Calu3 (cell line): ENCODE measurements around the gene ATG12. TPM values are rescaled to one million over a fixed set of nuclear protein-coding genes. Genes with fewer than 3 reads are reported as not detected.
A peak's percentile ranks its signal among the peaks of the same experiment; 100 is the strongest.

ENCODE experiments used
- BruUV-seq: library from RNA; stranded (reverse); fragments of 400-500 nt; replicated peaks from 2 replicates; lab custom pipeline; 2021; lab: Mats Ljungman, UMichigan
- CTCF ChIA-PET: fragments of 300-600 bp; sonication (Branson Sonifier 250); formaldehyde crosslinking; loops from one replicate; lab custom pipeline; 2022; ENCODE audit warnings: antibody characterized with exemption; lab: Charles Lee
- DNase-seq: peaks from one replicate; pipeline ENCODE4 v3.0.0; 2022
- H3K27ac Mint-ChIP-seq: one replicate; pipeline ENCODE4 v1.8.0; 2022; ENCODE audit warnings: mixed read lengths; ENCODE audit not compliant: unreplicated experiment
- H3K27me3 Mint-ChIP-seq: one replicate; pipeline ENCODE4 v1.8.0; 2022; ENCODE audit warnings: mixed read lengths; ENCODE audit not compliant: unreplicated experiment
- H3K36me3 Mint-ChIP-seq: one replicate; pipeline ENCODE4 v1.8.0; 2022; ENCODE audit warnings: mild to moderate bottlenecking, moderate library complexity, mixed read lengths; ENCODE audit not compliant: insufficient read depth, unreplicated experiment
- H3K4me1 Mint-ChIP-seq: one replicate; pipeline ENCODE4 v1.8.0; 2022; ENCODE audit warnings: mild to moderate bottlenecking, low read depth, mixed read lengths; ENCODE audit not compliant: unreplicated experiment
- H3K4me3 Mint-ChIP-seq: one replicate; pipeline ENCODE4 v1.8.0; 2022; ENCODE audit warnings: mild to moderate bottlenecking, low read depth, moderate library complexity, mixed read lengths; ENCODE audit not compliant: unreplicated experiment
- H3K9me3 Mint-ChIP-seq: one replicate; pipeline ENCODE4 v1.8.0; 2022; ENCODE audit warnings: low read depth, mixed read lengths; ENCODE audit not compliant: unreplicated experiment
- intact Hi-C: fragments of 100-400 bp; cut with micrococcal nuclease; formaldehyde crosslinking; loops from one replicate; pipeline ENCODE4 v1.10.0; 2022; ENCODE audit not compliant: unreplicated experiment
- total RNA-seq: library from RNA; stranded (reverse); gene quantifications from 2 replicates; pipeline ENCODE4 v1.2.3, GENCODE V29; 2022
- TF ChIP-seq, protein P1 (sequence below): fragments of 200-600 bp; IDR thresholded peaks from one replicate; pipeline ENCODE4 v1.8.0; 2022; ENCODE audit warnings: antibody characterized with exemption; ENCODE audit not compliant: unreplicated experiment

The ATG12 gene
- total RNA-seq, 1 experiment from 2014 or later, result 60.5 TPM

DNA sequence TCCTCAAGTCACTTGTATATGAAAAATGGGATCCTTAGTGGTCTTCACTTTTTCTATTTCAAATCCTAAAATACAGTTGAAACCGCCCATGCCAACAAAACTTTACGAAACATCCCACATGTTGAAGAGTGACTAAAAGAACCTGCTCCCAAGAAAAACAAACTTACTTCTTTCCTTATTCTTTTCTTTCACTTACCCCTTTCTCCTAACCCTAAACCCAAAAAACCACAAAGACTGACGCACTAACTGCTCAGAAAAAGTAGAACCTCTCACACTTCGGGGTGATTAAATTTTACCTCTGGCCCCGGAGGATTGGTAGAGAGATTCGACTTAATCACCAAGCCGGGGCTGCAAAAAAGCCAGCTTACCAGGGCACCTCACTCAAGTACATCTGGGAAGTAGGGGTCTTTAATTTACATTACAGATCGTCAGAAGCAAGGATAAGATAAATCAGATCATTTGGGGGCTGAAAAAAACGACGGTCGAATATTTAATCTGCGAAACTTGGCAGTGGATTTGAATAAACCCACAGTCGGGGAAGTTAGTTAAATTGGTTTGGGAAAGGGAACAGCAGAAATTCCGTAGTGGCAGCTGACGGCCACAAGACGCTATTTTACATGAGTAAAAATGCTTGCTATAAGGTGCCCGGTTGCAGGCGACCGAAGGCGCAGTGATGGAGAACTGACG, 26.2 kb downstream of the ATG12 start:
- intact Hi-C loops, result no loop called here
- Mint-ChIP-seq H3K27me3 (peaks cover 24% of the 10 kb centered on the region), H3K27ac (no peak overlapping the region), H3K36me3 (no peaks in the 10 kb centered on the region), H3K9me3 (no peaks in the 10 kb centered on the region), H3K4me1 (no peaks in the 10 kb centered on the region), H3K4me3 (peak overlapping the region; percentile 26)
- no TSS peak for BruUV-seq
- CTCF ChIA-PET, result no interaction called here
- TF ChIP-seq, protein P1, sequence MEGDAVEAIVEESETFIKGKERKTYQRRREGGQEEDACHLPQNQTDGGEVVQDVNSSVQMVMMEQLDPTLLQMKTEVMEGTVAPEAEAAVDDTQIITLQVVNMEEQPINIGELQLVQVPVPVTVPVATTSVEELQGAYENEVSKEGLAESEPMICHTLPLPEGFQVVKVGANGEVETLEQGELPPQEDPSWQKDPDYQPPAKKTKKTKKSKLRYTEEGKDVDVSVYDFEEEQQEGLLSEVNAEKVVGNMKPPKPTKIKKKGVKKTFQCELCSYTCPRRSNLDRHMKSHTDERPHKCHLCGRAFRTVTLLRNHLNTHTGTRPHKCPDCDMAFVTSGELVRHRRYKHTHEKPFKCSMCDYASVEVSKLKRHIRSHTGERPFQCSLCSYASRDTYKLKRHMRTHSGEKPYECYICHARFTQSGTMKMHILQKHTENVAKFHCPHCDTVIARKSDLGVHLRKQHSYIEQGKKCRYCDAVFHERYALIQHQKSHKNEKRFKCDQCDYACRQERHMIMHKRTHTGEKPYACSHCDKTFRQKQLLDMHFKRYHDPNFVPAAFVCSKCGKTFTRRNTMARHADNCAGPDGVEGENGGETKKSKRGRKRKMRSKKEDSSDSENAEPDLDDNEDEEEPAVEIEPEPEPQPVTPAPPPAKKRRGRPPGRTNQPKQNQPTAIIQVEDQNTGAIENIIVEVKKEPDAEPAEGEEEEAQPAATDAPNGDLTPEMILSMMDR, result no peak
- no peak for DNase-seq

DNA sequence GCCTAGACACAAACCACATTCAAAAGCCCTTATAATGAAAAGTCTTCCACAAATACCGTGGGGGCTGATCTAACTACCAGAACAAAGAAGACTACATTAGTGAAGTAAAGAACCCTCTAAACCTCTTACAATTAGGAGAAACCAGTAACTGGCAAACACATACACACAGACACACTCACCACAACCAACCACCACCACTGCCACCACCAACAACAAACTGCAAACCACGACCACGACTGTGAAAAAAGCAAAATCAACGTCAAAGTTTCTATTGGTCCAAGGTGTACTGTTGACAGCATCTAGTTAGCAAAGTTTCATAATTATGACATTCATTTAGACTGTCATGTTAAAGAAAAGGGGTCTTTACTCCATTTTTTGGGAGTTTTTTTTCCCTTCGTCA, 27.6 kb downstream of the ATG12 start:
- TF ChIP-seq, protein P1, result no peak
- no peaks in the 10 kb centered on the region for H3K9me3 Mint-ChIP-seq
- no TSS peak for BruUV-seq
- intact Hi-C loops, result no loop called here
- H3K4me3 Mint-ChIP-seq, result no peak overlapping the region
- H3K36me3 Mint-ChIP-seq, result no peaks in the 10 kb centered on the region
- no peak for DNase-seq
- H3K27me3 Mint-ChIP-seq, result peaks cover 24% of the 10 kb centered on the region
- CTCF ChIA-PET, result interaction anchor here (0.6 kb wide), 1 partner anchor 182 kb away, joined by 5 read pairs; no protein-coding TSS in a partner anchor
- no peak overlapping the region for H3K27ac Mint-ChIP-seq
- H3K4me1 Mint-ChIP-seq, result no peaks in the 10 kb centered on the region

DNA sequence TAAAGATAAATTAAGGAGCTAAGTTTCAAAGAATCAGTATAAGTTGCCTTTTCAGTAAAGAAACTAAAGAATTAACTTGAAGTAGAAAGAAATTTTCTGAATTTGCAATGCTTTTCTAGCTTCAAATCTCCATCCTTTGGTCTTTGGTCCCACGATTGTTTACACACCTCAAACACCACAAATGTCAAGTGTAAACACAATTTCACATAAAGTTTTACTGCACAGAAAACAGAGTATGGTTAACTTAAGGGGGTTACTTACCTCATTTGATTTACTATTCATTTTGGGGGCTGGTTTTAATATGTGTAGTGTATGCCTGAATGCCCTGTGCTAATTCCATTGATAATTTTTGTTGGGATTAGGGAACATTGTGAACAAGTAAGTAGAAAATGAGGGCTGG, 29.0 kb downstream of the ATG12 start:
- Mint-ChIP-seq H3K4me1 (peaks cover 5% of the 10 kb centered on the region), H3K36me3 (no peaks in the 10 kb centered on the region), H3K4me3 (no peak overlapping the region), H3K27ac (no peak overlapping the region), H3K27me3 (peaks cover 24% of the 10 kb centered on the region), H3K9me3 (peaks cover 3% of the 10 kb centered on the region)
- BruUV-seq, result no TSS peak
- TF ChIP-seq, protein P1, result no peak
- intact Hi-C loops, result no loop called here
- DNase-seq, result no peak
- CTCF ChIA-PET, result no interaction called here

DNA sequence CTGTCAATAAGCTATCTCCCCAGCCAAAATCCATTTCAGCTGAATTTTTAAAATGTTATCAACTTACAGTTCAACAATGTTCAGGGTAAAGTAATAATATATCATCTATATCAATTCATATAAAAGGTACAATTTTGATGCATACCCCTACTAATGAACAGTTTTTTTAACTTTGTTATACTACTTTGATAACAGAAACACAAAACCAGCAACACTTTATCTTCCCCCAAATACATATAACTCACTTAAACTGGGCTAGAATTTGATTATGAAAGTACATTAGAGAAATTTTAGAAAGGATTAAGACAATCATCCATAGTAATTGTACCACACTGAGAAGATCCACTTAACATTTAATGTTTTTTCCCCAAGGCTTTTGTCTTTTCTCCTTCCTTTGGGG, 30.0 kb downstream of the ATG12 start:
- no TSS peak for BruUV-seq
- H3K36me3 Mint-ChIP-seq, result no peaks in the 10 kb centered on the region
- TF ChIP-seq, protein P1, result no peak
- intact Hi-C loops, result no loop called here
- H3K27ac Mint-ChIP-seq, result no peak overlapping the region
- no peak for DNase-seq
- H3K4me1 Mint-ChIP-seq, result peaks cover 9% of the 10 kb centered on the region
- H3K9me3 Mint-ChIP-seq, result peaks cover 4% of the 10 kb centered on the region
- no peak overlapping the region for H3K4me3 Mint-ChIP-seq
- peaks cover 24% of the 10 kb centered on the region for H3K27me3 Mint-ChIP-seq
- CTCF ChIA-PET, result interaction anchor here (0.6 kb wide), 1 partner anchor 12 kb away, joined by 6 read pairs; no protein-coding TSS in a partner anchor
